NT2/D1 (cell line): ENCODE results near the gene CNGA4.

Experiments used
- YY1 ChIP-seq: IDR thresholded peaks from 2 replicates; pipeline ENCODE4 v1.6.1; 2011; ENCODE audit not compliant: insufficient read length, insufficient read depth
- ZNF274 ChIP-seq: IDR thresholded peaks from 2 replicates; pipeline ENCODE4 v1.6.1; 2011; ENCODE audit warnings: mild to moderate bottlenecking, low read depth, low read length

GRCh38 chr11:6225896-6226295 is 13.0 kb upstream of the CNGA4 start:
- TF ChIP-seq YY1: no peak
- TF ChIP-seq ZNF274: no peak
